Putamen (tissue), 1 donor: ENCODE results near the gene ATP6AP1.
A peak's percentile ranks its signal among the peaks of the same experiment; 100 is the strongest.
"Not testable (repeated sequence)": the region's sequence is repeated elsewhere in the genome, so short reads cannot be mapped to it uniquely, and the experiment has no call there.

ENCODE experiments used
- DNase-seq: peaks from one replicate; pipeline ENCODE4 v3.0.0-alpha.2; 2016; ENCODE audit warnings: low spot score

The ATP6AP1 gene

GRCh38 chrX:154399527-154400368 is 28.7 kb upstream of the ATP6AP1 start:
- no peak for DNase-seq

- not testable (repeated sequence) for DNase-seq
These were observed 28.1 kb upstream of the ATP6AP1 start for GRCh38 chrX:154400369-154400817.

- DNase-seq, result no peak
These were observed 27.3 kb upstream of the ATP6AP1 start for GRCh38 chrX:154401045-154401799.

- no peak for DNase-seq
These were observed 26.4 kb upstream of the ATP6AP1 start for GRCh38 chrX:154401918-154402621.

GRCh38 chrX:154402622-154403127 is 25.8 kb upstream of the ATP6AP1 start:
- DNase-seq, result no peak

- no peak for DNase-seq
These were observed 25.3 kb upstream of the ATP6AP1 start for GRCh38 chrX:154403192-154403591.

- DNase-seq, result no peak
These were observed 24.6 kb upstream of the ATP6AP1 start for GRCh38 chrX:154403858-154404257.

GRCh38 chrX:154404625-154405192 is 23.8 kb upstream of the ATP6AP1 start:
- DNase-seq, result no peak

GRCh38 chrX:154408659-154409221 is 19.7 kb upstream of the ATP6AP1 start:
- DNase-seq, result no peak

GRCh38 chrX:154409222-154409871 is 19.1 kb upstream of the ATP6AP1 start, which contains the start of gene DNASE1L1:
Gene DNASE1L1, minus strand, starts transcription at chrX:154409254. Its CDS starts 3,686 bp downstream, at chrX:154405568.
- no peak for DNase-seq

GRCh38 chrX:154411981-154412340 is 16.5 kb upstream of the ATP6AP1 start:
- DNase-seq, result peak; percentile 8

- no peak for DNase-seq
These were observed 16.0 kb upstream of the ATP6AP1 start for GRCh38 chrX:154412468-154412867.

GRCh38 chrX:154413142-154413541 is 15.3 kb upstream of the ATP6AP1 start:
- no peak for DNase-seq

- DNase-seq, result no peak
These were observed 11.3 kb upstream of the ATP6AP1 start for GRCh38 chrX:154417157-154417556.

- DNase-seq, result no peak
These were observed 9.3 kb upstream of the ATP6AP1 start for GRCh38 chrX:154419189-154419588.

- no peak for DNase-seq
These were observed 8.6 kb upstream of the ATP6AP1 start for GRCh38 chrX:154419688-154420401.

- no peak for DNase-seq
These were observed 8.1 kb upstream of the ATP6AP1 start for GRCh38 chrX:154420402-154420756.

GRCh38 chrX:154426916-154427770 is 1.3 kb upstream of the ATP6AP1 start:
- DNase-seq, result no peak

- DNase-seq, result no peak
These were observed 1.2 kb downstream of the ATP6AP1 start for GRCh38 chrX:154429711-154430110.
